Right cardiac atrium (tissue), 5 donors: ENCODE measurements around the gene IL22RA1. TPM values are rescaled to one million over a fixed set of nuclear protein-coding genes. Genes with fewer than 3 reads are reported as not detected.
A peak's percentile ranks its signal among the peaks of the same experiment; 100 is the strongest.

Source experiments
- ATAC-seq, 2 donors: fragments of 200-7000 bp; cut with Tn5 transposase; one replicate each; pipeline versions ENCODE4 v1.8.0 to v1.9.1; 2020; ENCODE audit warnings: moderate library complexity in 2 of 2, mild to moderate bottlenecking in 1 of 2
- DNase-seq, 3 donors: peaks; one replicate each; pipeline ENCODE4 v3.0.0-alpha.2; 2020
- H3K27ac ChIP-seq: one replicate; pipeline ENCODE4 v1.5.1; 2013; ENCODE audit warnings: mild to moderate bottlenecking, low read length, control low read depth, moderate library complexity
- H3K27me3 ChIP-seq: one replicate; pipeline ENCODE4 v1.6.1; 2013; ENCODE audit not compliant: control insufficient read depth, insufficient read depth
- H3K4me1 ChIP-seq: one replicate; pipeline ENCODE4 v1.6.1; 2013; ENCODE audit warnings: low read length; ENCODE audit not compliant: control insufficient read depth, insufficient read depth
- H3K4me3 ChIP-seq: one replicate; pipeline ENCODE4 v1.5.1; 2013; ENCODE audit warnings: low read length, control low read depth
- H3K9me3 ChIP-seq: one replicate; pipeline ENCODE4 v1.6.1; 2013; ENCODE audit warnings: low read length; ENCODE audit not compliant: control insufficient read depth
- WGBS: extraction: QIAGEN DNeasy Blood & Tissue Kit; methylation state at CpG from one replicate; pipeline ENCODE4 v1.1.7; 2013; 5-methylcytosine and 5-hydroxymethylcytosine counted together
- intact Hi-C, 4 donors: fragments of 100-400 bp; cut with DNase I; formaldehyde crosslinking; loops; one replicate each; pipeline versions ENCODE4 v1.11.0 to v1.14.0; 2022 to 2023
- polyA plus RNA-seq: library from polyadenylated mRNA; stranded (reverse); fragments of 200-250 nt; gene quantifications from one replicate; pipeline ENCODE4 v1.2.3, GENCODE V29; 2013
- total RNA-seq, 4 donors: library from RNA; stranded (reverse); fragmentation: NEBNext Ultra II Directional; extraction: Animal tissue kit (Norgen Biotek cat#: 25700); gene quantifications; one replicate each; pipeline ENCODE4 v1.2.1, GENCODE V29; 2021
- donor health status: healthy with polysubstance abuse.
- donor health status: DM: no; HTN: yes; CAD: no.
- donor health status: DM: no; HTN: no; CAD: no.
- donor health status: DM: no; HTN: yes; CAD: no; lungs with severe emphysema.
- donor health status: DM: yes; HTN: yes; CAD: no.

The IL22RA1 gene
- total and polyA plus RNA-seq, 5 donors = 0.28 to 0.51 (median 0.29) TPM

GRCh38 chr1:24150234-24151174, 7.6 kb upstream of the IL22RA1 start:
- Histone ChIP-seq H3K9me3 (no peaks in the 10 kb centered on the region), H3K27me3 (no peaks in the 10 kb centered on the region), H3K4me1 (no peaks in the 10 kb centered on the region), H3K4me3 (no peak overlapping the region), H3K27ac (no peak overlapping the region)
- ATAC-seq = peak; percentile 92 to 93
- DNase-seq = peak; percentile 88 to 96 (median 95)
- intact Hi-C loops = no loop called here
- 12% methylated on average over 36 of the region's 36 CpGs for WGBS

GRCh38 chr1:24149866-24150233, 6.9 kb upstream of the IL22RA1 start:
- ATAC-seq (peak; percentile 23 to 83), DNase-seq (peak; percentile 65 to 69 (median 66))
- H3K4me3 ChIP-seq = no peak overlapping the region
- no peaks in the 10 kb centered on the region for H3K4me1 ChIP-seq
- 32% methylated on average over 5 of the region's 5 CpGs for WGBS
- intact Hi-C loops = no loop called here
- no peaks in the 10 kb centered on the region for H3K9me3 ChIP-seq
- H3K27ac ChIP-seq = no peak overlapping the region
- H3K27me3 ChIP-seq = no peaks in the 10 kb centered on the region

GRCh38 chr1:24147816-24148215, 4.9 kb upstream of the IL22RA1 start:
- H3K4me1 ChIP-seq = no peaks in the 10 kb centered on the region
- H3K27ac ChIP-seq = no peak overlapping the region
- DNase-seq (no peak), ATAC-seq (no peak)
- 65% methylated on average over 6 of the region's 6 CpGs for WGBS
- H3K4me3 ChIP-seq = no peak overlapping the region
- intact Hi-C loops = no loop called here
- no peaks in the 10 kb centered on the region for H3K27me3 ChIP-seq
- no peaks in the 10 kb centered on the region for H3K9me3 ChIP-seq

DNA sequence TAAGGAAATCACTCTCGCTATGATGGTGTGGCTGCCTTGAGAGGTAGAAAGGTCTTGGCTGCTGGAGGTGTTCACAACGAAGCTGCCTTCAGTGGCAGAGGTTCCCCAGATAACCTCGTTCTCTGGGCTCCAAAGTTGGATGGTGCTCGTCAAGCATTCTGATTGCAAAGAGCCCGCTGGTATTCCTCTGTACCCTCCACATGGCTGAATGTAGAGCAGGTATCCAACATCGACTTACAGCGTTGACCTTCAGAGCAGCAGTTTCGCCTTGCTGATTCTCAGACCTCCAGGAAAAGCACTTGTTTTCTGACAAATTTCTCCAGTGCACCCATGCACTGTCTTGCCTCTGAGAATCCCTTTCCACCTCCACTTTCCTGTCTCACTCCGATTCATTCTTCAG, 4.3 kb upstream of the IL22RA1 start:
- Histone ChIP-seq H3K4me1 (no peaks in the 10 kb centered on the region), H3K27me3 (no peaks in the 10 kb centered on the region), H3K4me3 (no peak overlapping the region), H3K27ac (no peak overlapping the region), H3K9me3 (no peaks in the 10 kb centered on the region)
- DNase-seq (no peak), ATAC-seq (no peak)
- 85% methylated on average over 9 of the region's 9 CpGs for WGBS
- intact Hi-C loops = no loop called here

- H3K27ac ChIP-seq = no peak overlapping the region
- H3K9me3 ChIP-seq = no peaks in the 10 kb centered on the region
- intact Hi-C loops = no loop called here
- 86% methylated on average over 10 of the region's 10 CpGs for WGBS
- ATAC-seq (no peak), DNase-seq (no peak)
- H3K4me1 ChIP-seq = no peaks in the 10 kb centered on the region
- H3K4me3 ChIP-seq = no peak overlapping the region
- H3K27me3 ChIP-seq = no peaks in the 10 kb centered on the region
Measured at GRCh38 chr1:24141311-24141997, 1.5 kb downstream of the IL22RA1 start.

DNA sequence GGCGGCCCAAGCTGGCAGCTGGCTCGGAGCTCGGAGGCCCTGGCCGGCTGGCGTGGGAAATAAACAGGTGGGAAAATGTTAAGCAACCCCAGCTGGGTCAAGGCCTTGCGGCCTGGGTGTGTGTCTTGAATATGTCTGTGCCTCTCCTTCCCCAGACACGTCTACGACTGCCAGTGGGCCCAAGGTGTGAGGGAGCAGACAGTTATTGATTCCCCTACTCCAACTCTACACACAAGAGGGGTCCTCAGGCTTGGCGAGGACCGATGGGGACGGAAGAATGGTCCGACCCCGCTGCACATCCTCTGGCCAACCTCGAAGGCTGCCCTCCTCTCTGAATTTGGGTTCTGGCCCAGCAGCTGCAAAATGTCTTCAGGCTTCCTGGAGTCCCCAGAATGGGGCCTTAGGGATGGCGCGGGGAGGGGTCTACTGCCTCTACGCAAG, 2.2 kb downstream of the IL22RA1 start:
- WGBS = 89% methylated on average over 17 of the region's 17 CpGs
- ATAC-seq = no peak
- Histone ChIP-seq H3K4me1 (no peaks in the 10 kb centered on the region), H3K27ac (no peak overlapping the region), H3K4me3 (no peak overlapping the region), H3K27me3 (no peaks in the 10 kb centered on the region), H3K9me3 (no peaks in the 10 kb centered on the region)
- intact Hi-C loops = no loop called here
- DNase-seq = no peak

GRCh38 chr1:24139841-24140425, 3.0 kb downstream of the IL22RA1 start:
- intact Hi-C loops = no loop called here
- WGBS = 86% methylated on average over 11 of the region's 11 CpGs
- DNase-seq = no peak
- H3K4me3 ChIP-seq = no peak overlapping the region
- no peak for ATAC-seq
- no peaks in the 10 kb centered on the region for H3K27me3 ChIP-seq
- no peaks in the 10 kb centered on the region for H3K4me1 ChIP-seq
- no peaks in the 10 kb centered on the region for H3K9me3 ChIP-seq
- H3K27ac ChIP-seq = no peak overlapping the region

- WGBS = 77% methylated on average over 2 of the region's 2 CpGs
- no peak for ATAC-seq
- Histone ChIP-seq H3K27me3 (no peaks in the 10 kb centered on the region), H3K27ac (no peak overlapping the region), H3K4me1 (no peaks in the 10 kb centered on the region), H3K4me3 (no peak overlapping the region), H3K9me3 (no peaks in the 10 kb centered on the region)
- intact Hi-C loops = no loop called here
- no peak for DNase-seq
Measured at GRCh38 chr1:24139222-24139489, 3.8 kb downstream of the IL22RA1 start.

DNA sequence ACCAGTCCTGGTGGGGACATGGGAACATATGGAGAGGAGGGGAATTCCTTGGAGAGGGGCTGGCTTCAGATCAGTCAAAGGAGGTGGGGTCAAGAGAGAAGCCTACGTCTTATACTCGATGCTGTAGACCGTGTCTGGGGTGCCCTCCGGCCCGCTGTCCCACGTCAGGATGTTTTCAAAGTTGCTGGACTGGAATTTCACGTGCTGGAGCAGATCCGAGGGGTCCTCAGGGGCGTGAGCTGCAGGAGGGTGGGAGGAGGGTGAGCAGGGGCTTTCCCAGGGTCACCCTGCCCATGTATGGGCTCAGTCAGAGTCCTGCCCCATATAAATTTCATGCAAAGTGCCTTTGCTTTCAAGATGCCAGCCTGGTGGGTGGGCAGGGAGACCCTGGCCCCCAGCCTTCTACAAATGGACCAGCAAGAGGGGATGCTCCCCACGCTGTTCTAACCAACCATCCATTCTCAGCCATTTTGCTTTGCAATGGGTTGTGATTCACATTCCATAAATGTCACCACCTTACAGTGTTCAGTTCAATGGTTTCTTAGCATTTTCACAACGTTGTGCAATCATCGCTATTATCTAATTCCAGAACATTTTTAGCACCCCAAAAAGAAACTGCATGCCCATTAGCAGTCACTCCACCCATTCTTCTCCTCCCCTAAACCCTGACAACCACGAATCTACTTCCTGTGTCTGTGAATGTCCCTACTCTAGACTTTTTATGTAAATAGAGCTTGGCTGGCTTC, 4.3 kb downstream of the IL22RA1 start:
- DNase-seq (no peak), ATAC-seq (no peak)
- Histone ChIP-seq H3K4me3 (no peak overlapping the region), H3K4me1 (no peaks in the 10 kb centered on the region), H3K27me3 (no peaks in the 10 kb centered on the region), H3K9me3 (no peaks in the 10 kb centered on the region), H3K27ac (no peak overlapping the region)
- 65% methylated on average over 13 of the region's 13 CpGs for WGBS
- intact Hi-C loops = no loop called here

- Histone ChIP-seq H3K4me1 (no peaks in the 10 kb centered on the region), H3K27ac (no peak overlapping the region), H3K4me3 (no peak overlapping the region), H3K27me3 (no peaks in the 10 kb centered on the region), H3K9me3 (no peaks in the 10 kb centered on the region)
- ATAC-seq (no peak), DNase-seq (no peak)
- WGBS = 85% methylated on average over 15 of the region's 15 CpGs
- intact Hi-C loops = no loop called here
Measured at GRCh38 chr1:24136956-24137539, 5.9 kb downstream of the IL22RA1 start.
